Activated CD8-positive, alpha-beta memory T cell treated with anti-CD3 and anti-CD28 coated beads, Interleukin-2, amount 10 ng/mL, durations not matched to agents 7 days and 5 days (primary cell): ENCODE measurements around the gene NT5C3A. TPM values are rescaled to one million over a fixed set of nuclear protein-coding genes. Genes with fewer than 3 reads are reported as not detected.

Experiments
- ATAC-seq: fragments of 150-1000 bp; cut with Tn5 transposase; one replicate; pipeline ENCODE4 v1.10.0; 2021; ENCODE audit warnings: moderate library complexity
- CTCF ChIA-PET: fragments of 350-600 bp; sonication (Branson Sonifier 250); formaldehyde crosslinking; loops from one replicate; lab custom pipeline; 2021; ENCODE audit warnings: antibody characterized with exemption; lab: Charles Lee
- DNase-seq: peaks from one replicate; pipeline ENCODE4 v3.0.0-alpha.2; 2020
- H3K27ac Mint-ChIP-seq: one replicate; pipeline ENCODE4 v1.8.0; 2021; ENCODE audit warnings: mild to moderate bottlenecking, mixed read lengths
- H3K27me3 Mint-ChIP-seq: one replicate; pipeline ENCODE4 v1.8.0; 2021; ENCODE audit warnings: mixed read lengths
- H3K36me3 Mint-ChIP-seq: one replicate; pipeline ENCODE4 v1.8.0; 2021; ENCODE audit warnings: mild to moderate bottlenecking, mixed read lengths
- H3K4me1 Mint-ChIP-seq: one replicate; pipeline ENCODE4 v1.8.0; 2021; ENCODE audit warnings: mixed read lengths
- H3K4me3 Mint-ChIP-seq: one replicate; pipeline ENCODE4 v1.8.0; 2021; ENCODE audit warnings: mild to moderate bottlenecking, moderate library complexity, mixed read lengths
- H3K9me3 Mint-ChIP-seq: one replicate; pipeline ENCODE4 v1.8.0; 2022; ENCODE audit warnings: low read depth, mixed read lengths
- total RNA-seq, 2 experiments: library from RNA; stranded (reverse); gene quantifications; one replicate each; pipeline ENCODE4 v1.2.3, GENCODE V29; 2021

The NT5C3A gene
- total RNA-seq, 2 experiments from 2014 or later: 52.7 to 81.4 TPM

DNA sequence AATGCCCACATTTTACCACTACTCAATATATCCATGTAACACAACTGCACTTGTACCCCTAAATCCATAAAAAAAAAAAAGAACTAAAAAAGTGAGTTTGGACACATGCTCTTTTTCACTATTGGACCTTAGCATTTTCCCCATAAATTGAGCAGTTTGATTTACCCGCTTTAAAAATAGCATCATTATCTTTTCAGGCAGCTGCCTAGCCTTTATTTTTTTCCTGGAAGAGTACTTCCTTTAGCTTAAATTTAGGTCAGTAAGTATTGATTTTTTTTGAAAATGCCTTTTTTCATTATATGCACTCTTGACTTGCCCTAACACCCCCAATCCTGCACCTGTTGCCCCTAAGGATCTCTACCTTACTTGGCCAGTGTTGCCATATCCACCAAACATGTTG, 5.3 kb upstream of the NT5C3A start:
- H3K9me3 Mint-ChIP-seq: peaks cover 13% of the 10 kb centered on the region
- ATAC-seq: no peak
- H3K36me3 Mint-ChIP-seq: peaks cover 10% of the 10 kb centered on the region
- no peak for DNase-seq
- CTCF ChIA-PET: no interaction called here
- H3K27me3 Mint-ChIP-seq: peaks cover 24% of the 10 kb centered on the region
- H3K4me3 Mint-ChIP-seq: no peak overlapping the region
- no peak overlapping the region for H3K27ac Mint-ChIP-seq
- peaks cover 13% of the 10 kb centered on the region for H3K4me1 Mint-ChIP-seq

- Mint-ChIP-seq H3K36me3 (peaks cover 8% of the 10 kb centered on the region), H3K4me1 (peaks cover 13% of the 10 kb centered on the region), H3K27ac (no peak overlapping the region), H3K27me3 (peaks cover 18% of the 10 kb centered on the region), H3K4me3 (no peak overlapping the region), H3K9me3 (peaks cover 12% of the 10 kb centered on the region)
- CTCF ChIA-PET: no interaction called here
- DNase-seq: no peak
- ATAC-seq: no peak
These were observed 4.2 kb upstream of the NT5C3A start for GRCh38 chr7:33066771-33067170.

GRCh38 chr7:33065981-33066380, 3.4 kb upstream of the NT5C3A start:
- CTCF ChIA-PET: no interaction called here
- Mint-ChIP-seq H3K4me1 (peaks cover 14% of the 10 kb centered on the region), H3K9me3 (peaks cover 6% of the 10 kb centered on the region), H3K27me3 (peaks cover 13% of the 10 kb centered on the region), H3K4me3 (no peak overlapping the region), H3K36me3 (peaks cover 8% of the 10 kb centered on the region), H3K27ac (no peak overlapping the region)
- DNase-seq (no peak), ATAC-seq (no peak)

- Mint-ChIP-seq H3K4me3 (peak overlapping the region; percentile 96), H3K9me3 (peaks cover 3% of the 10 kb centered on the region), H3K36me3 (peaks cover 25% of the 10 kb centered on the region), H3K27ac (peak overlapping the region; percentile 86), H3K4me1 (peaks cover 34% of the 10 kb centered on the region), H3K27me3 (peaks cover 8% of the 10 kb centered on the region)
- CTCF ChIA-PET: interaction anchor here (2.2 to 4.2 kb wide), 4 partner anchors 10 to 216 kb away, joined by 7 to 34 read pairs (median 14); partner anchors contain the start of gene RP9
- DNase-seq (peak; percentile 96), ATAC-seq (peak; percentile 94)
These were observed 337 bp upstream of the NT5C3A start for GRCh38 chr7:33062782-33063443.

- Mint-ChIP-seq H3K27ac (peak overlapping the region; percentile 88), H3K4me1 (peaks cover 38% of the 10 kb centered on the region), H3K36me3 (peaks cover 28% of the 10 kb centered on the region), H3K27me3 (peaks cover 7% of the 10 kb centered on the region), H3K4me3 (peak overlapping the region; percentile 96), H3K9me3 (peaks cover 3% of the 10 kb centered on the region)
- ATAC-seq (no peak), DNase-seq (no peak)
- CTCF ChIA-PET: interaction anchor here (0.6 to 4.2 kb wide), 8 partner anchors 9 to 215 kb away, joined by 3 to 34 read pairs (median 6); partner anchors contain the start of gene RP9
These were observed 1.2 kb downstream of the NT5C3A start for GRCh38 chr7:33061282-33061937.

DNA sequence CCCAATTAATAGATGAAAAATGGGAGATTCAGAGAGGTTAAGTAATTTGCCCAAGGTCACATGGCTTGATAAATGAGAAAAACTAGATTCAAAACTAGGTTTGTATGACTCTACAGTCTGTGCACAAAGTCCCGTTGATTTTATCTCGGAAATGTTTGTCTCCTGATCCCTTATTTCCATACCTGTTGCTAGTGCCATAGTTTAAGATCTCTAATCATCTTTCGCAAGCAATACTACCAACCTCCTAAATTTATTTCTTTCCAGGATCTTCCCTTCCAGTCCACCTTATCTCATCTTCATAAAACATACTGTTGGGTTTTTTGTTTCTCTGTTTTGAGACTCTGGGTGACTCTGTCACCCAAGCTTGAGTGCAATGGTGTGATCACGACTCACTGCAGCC, 2.9 kb downstream of the NT5C3A start:
- H3K36me3 Mint-ChIP-seq: peaks cover 29% of the 10 kb centered on the region
- H3K27ac Mint-ChIP-seq: peak overlapping the region; percentile 28
- DNase-seq: no peak
- no peak for ATAC-seq
- no peaks in the 10 kb centered on the region for H3K9me3 Mint-ChIP-seq
- no peaks in the 10 kb centered on the region for H3K27me3 Mint-ChIP-seq
- H3K4me1 Mint-ChIP-seq: peaks cover 48% of the 10 kb centered on the region
- H3K4me3 Mint-ChIP-seq: no peak overlapping the region
- CTCF ChIA-PET: interaction anchor here (1.7 kb wide), 1 partner anchor 11 kb away, joined by 4 read pairs; no protein-coding TSS in a partner anchor

GRCh38 chr7:33055158-33055557, 7.4 kb downstream of the NT5C3A start:
- Mint-ChIP-seq H3K36me3 (peaks cover 25% of the 10 kb centered on the region), H3K27ac (no peak overlapping the region), H3K27me3 (no peaks in the 10 kb centered on the region), H3K9me3 (no peaks in the 10 kb centered on the region), H3K4me3 (no peak overlapping the region), H3K4me1 (peaks cover 56% of the 10 kb centered on the region)
- DNase-seq: no peak
- no peak for ATAC-seq
- CTCF ChIA-PET: interaction anchor here (1.1 kb wide), 1 partner anchor 16 kb away, joined by 3 read pairs; no protein-coding TSS in a partner anchor

- Mint-ChIP-seq H3K9me3 (no peaks in the 10 kb centered on the region), H3K27ac (peak overlapping the region; percentile 68), H3K4me3 (no peak overlapping the region), H3K36me3 (peaks cover 20% of the 10 kb centered on the region), H3K27me3 (no peaks in the 10 kb centered on the region), H3K4me1 (peaks cover 53% of the 10 kb centered on the region)
- CTCF ChIA-PET: interaction anchor here (1.0 to 3.0 kb wide), 6 partner anchors 8 to 208 kb away, joined by 3 to 17 read pairs (median 4); partner anchors contain the start of gene NT5C3A
- ATAC-seq (peak; percentile 77), DNase-seq (no peak)
These were observed 8.2 kb downstream of the NT5C3A start for GRCh38 chr7:33054261-33054964.

- ATAC-seq (no peak), DNase-seq (no peak)
- Mint-ChIP-seq H3K36me3 (peaks cover 16% of the 10 kb centered on the region), H3K4me1 (peaks cover 50% of the 10 kb centered on the region), H3K9me3 (no peaks in the 10 kb centered on the region), H3K4me3 (no peak overlapping the region), H3K27me3 (no peaks in the 10 kb centered on the region), H3K27ac (peak overlapping the region; percentile 49)
- CTCF ChIA-PET: interaction anchor here (0.8 to 3.0 kb wide), 6 partner anchors 9 to 207 kb away, joined by 3 to 17 read pairs (median 6); partner anchors contain the start of gene NT5C3A
These were observed 8.9 kb downstream of the NT5C3A start for GRCh38 chr7:33053721-33054120.

- peaks cover 5% of the 10 kb centered on the region for H3K36me3 Mint-ChIP-seq
- peaks cover 43% of the 10 kb centered on the region for H3K4me1 Mint-ChIP-seq
- ATAC-seq (peak; percentile 48), DNase-seq (no peak)
- H3K27ac Mint-ChIP-seq: no peak overlapping the region
- H3K9me3 Mint-ChIP-seq: no peaks in the 10 kb centered on the region
- H3K4me3 Mint-ChIP-seq: no peak overlapping the region
- CTCF ChIA-PET: interaction anchor here (1.0 to 3.0 kb wide), 5 partner anchors 10 to 204 kb away, joined by 3 to 17 read pairs (median 3); no protein-coding TSS in a partner anchor
- no peaks in the 10 kb centered on the region for H3K27me3 Mint-ChIP-seq
These were observed 11.8 kb downstream of the NT5C3A start for GRCh38 chr7:33050535-33051318.

- ATAC-seq (no peak), DNase-seq (no peak)
- Mint-ChIP-seq H3K9me3 (no peaks in the 10 kb centered on the region), H3K4me1 (peaks cover 38% of the 10 kb centered on the region), H3K27ac (no peak overlapping the region), H3K27me3 (no peaks in the 10 kb centered on the region), H3K4me3 (no peak overlapping the region), H3K36me3 (peaks cover 2% of the 10 kb centered on the region)
- CTCF ChIA-PET: interaction anchor here (0.9 to 1.7 kb wide), 5 partner anchors 11 to 250 kb away, joined by 3 to 8 read pairs (median 4); partner anchors contain the start of gene RP9
These were observed 13.9 kb downstream of the NT5C3A start for GRCh38 chr7:33048704-33049103.

GRCh38 chr7:33048257-33048656, 14.3 kb downstream of the NT5C3A start:
- CTCF ChIA-PET: interaction anchor here (1.3 to 1.6 kb wide), 2 partner anchors 11 to 60 kb away, joined by 4 read pairs; partner anchors contain the start of gene RP9
- no peaks in the 10 kb centered on the region for H3K27me3 Mint-ChIP-seq
- no peak overlapping the region for H3K4me3 Mint-ChIP-seq
- H3K9me3 Mint-ChIP-seq: no peaks in the 10 kb centered on the region
- DNase-seq: no peak
- peaks cover 2% of the 10 kb centered on the region for H3K36me3 Mint-ChIP-seq
- H3K4me1 Mint-ChIP-seq: peaks cover 40% of the 10 kb centered on the region
- no peak overlapping the region for H3K27ac Mint-ChIP-seq
- no peak for ATAC-seq
